Measurements from ENCODE around the gene HEYL.

HEYL gene

DNA sequence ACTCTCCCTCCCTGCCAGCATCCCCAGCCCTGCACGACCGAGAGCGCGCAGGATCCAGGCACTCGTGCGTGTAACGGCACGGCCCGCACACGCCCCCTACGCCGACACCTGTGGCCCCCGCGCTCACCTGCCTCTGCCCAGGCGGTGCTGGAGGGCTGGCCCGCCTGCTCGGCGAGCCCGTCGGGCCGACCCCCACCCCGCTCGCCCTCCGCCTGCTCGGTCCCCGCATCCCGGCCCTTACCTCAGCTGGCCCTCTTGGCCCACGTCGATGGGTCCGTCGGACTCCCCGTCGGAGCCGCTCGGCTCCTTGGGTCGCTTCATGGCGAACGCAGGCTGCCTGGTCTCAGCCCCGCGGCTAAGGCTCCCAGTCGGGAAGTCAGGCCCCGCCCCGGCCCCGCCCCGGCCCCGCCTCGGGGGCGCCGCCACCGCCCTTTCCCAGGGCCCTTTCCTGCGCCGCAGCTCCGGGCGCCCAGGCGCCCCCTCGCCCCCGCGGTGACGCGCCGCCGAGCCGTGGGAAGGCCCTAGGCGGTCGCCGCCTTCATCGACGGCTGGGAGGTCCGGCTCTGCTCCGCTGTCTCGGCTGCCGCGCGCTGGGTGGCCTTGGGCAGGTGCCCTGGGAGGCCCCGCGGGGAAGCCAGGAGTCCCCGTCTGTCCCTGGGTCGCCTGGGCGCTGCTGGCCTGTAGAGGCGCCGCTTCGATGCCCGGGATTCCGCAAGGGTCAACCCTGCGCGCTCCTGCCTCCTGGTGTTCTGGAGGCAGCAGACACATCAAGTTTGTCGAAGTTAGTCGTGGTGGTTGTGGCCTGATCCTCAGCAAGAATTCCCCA, at the start of gene HEYL:
HEYL (minus strand) TSS at position 339 of the 826 bp plus-strand sequence; CDS start at position 321, 18 bp downstream.
- peak; percentile 88 for DNase-seq

DNA sequence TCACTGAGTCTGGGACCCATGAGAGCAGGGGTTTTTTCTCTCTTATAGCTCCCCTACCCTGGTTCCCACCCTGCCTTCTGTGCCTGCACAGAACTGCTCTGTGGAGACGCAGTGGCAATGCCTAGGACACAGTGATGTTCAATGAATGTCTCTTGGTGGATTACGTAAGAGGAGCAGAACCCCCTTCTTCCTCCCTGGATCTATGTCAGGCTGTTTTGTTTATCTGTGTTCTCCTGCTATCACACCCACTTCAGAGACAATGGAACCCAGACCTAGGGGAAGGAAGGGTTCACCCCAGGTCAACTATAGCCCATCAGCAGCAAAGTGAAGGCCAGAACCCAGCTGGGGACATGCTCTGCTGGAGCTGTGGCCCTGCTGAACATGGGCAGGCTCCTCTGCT, 49.8 kb upstream of the HEYL start:
- DNase-seq: no peak

DNA sequence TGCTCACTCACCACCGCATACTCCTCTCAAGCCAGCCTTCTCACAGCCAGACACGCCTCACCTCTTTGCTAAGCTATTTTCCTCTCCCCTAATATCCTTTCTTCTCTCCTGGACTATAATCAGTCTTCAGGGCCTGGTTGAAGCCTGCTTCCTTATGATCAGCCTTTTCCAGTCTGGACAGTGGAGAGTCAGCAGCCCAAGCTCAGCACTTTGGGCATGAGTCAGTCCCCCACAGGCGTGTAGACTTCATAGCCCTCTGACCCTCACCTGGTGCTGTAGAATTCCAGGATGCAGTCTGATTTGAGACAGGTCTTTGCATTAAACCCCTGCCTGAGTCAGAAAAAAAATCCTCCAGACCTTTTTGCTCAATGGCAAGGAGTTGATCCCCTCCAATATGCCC, 49.3 kb upstream of the HEYL start:
- peak; percentile 85 for DNase-seq

DNA sequence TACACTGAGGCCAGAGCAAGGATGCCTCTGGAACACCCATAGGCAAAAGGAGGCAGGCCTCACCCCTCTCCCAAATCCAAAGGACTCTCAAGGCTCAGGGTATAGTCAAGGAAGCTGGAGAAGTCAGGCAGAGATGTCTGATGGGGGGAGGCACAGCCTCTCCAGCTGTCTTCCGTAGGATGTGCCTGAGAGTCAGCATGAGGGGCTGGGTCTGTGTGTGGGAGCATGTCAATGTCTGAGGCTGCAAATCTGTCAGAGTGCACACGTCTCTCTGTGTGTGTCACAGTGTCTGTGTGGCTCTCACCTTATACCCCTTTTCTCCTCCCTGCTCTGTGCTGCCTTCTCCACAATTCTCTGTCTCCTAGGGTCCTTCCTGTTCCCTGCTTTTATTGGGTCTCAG, 47.8 kb upstream of the HEYL start:
- no peak for DNase-seq

- DNase-seq: no peak
Measured at GRCh38 chr1:39685071-39685470, 45.6 kb upstream of the HEYL start.

DNA sequence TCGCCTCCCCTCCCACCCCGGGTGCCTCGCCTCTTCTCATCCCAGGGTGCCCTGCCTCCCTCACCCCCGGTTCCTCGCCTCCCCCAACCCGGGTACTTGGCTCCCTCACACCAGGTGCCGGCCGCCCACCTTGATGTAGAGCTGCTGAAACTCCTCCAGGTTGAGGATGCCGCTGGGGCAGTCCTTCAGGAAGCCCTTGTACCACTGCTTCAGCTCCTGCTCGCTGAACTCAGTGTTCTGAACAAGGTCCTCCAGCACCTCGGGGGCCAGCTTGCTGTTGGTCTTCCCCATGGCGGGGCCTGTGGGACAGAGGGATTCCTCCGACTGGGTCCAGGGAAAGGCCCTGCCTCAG, 44.8 kb upstream of the HEYL start:
- no peak for DNase-seq

- DNase-seq: no peak
Measured at GRCh38 chr1:39683591-39684312, 44.3 kb upstream of the HEYL start.

GRCh38 chr1:39681999-39682398, 42.6 kb upstream of the HEYL start:
- no peak for DNase-seq

DNA sequence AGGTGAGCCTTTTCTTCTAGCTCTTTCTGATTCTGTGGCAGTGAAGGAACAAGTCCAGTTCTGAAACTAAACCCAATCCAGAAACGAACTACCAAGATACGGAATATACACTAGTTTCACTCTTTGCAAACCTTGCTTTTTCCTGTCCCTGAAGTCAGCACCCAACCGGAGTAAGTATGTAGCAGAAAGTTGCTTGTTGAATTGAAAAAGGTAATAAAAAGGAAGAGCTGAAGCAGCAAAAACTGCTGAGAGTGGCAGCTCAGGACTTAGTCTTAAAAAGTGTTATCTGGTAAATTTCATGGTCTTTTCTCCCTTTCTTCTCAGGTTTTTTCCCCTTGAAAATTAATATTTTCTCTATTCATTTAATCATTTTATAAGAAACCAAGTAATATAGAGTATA, 41.9 kb upstream of the HEYL start:
- no peak for DNase-seq

DNA sequence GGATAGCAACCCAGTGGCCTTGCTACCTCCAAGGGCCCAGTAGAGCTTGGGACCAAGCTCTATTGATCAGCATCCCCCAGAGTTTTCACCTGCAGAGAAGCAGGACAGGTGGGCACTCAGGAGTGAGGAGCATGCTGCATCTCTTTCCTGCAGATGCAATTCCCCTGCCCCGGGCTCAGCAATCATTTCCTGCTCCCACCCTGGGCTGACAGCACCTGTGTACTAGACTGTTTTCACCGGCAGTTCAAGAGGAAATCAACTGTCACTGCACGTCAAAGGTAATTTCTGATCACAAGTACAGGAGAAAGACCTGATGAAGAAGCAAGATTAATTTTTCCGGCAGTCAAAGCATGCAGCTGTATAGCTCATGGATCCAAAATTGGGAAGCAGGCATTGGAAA, 41.3 kb upstream of the HEYL start:
- DNase-seq: no peak

DNA sequence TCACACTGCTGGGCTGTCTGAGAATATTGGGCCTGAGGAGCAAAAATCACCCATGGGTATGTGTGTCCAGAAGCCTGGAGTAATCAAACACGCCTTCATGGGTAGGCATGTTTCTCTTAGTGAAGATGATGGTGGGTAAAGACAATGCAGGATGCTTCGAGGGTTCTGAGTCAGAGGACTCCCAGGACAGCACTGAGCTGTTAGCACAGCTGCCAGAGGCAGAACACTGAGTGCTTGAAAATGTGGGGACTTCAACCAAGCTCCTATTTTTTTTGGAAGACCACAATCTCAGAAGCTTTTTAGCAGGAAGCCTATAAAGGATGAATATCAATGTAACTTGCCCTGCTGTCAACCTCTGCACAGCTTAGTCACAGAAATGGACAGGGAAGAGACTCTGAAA, 40.4 kb upstream of the HEYL start:
- no peak for DNase-seq

GRCh38 chr1:39678889-39679288, 39.4 kb upstream of the HEYL start:
- no peak for DNase-seq

- DNase-seq: no peak
Measured at GRCh38 chr1:39677645-39678044, 38.2 kb upstream of the HEYL start.

- DNase-seq: no peak
Measured at GRCh38 chr1:39676948-39677548, 37.6 kb upstream of the HEYL start.

DNA sequence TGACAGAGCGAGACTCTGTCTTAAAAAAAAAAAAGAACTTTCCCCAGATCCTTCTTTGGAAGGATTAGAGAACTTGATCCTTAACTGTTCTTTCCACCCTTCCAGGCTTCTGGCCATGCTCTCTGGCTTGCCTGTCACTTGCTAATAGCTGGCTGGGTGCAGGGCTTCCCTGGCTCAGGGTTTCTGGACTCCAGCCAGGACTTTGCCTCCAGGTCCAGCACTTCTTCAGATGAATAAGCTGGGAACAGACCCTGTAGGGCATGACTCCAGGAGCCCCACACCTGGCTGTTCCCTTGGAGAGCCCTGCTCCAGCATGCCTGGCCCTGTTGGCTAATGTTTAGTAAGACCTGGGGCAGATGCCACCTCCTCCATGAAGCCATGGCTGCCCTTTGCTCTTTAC, 35.8 kb upstream of the HEYL start:
- DNase-seq: no peak

DNA sequence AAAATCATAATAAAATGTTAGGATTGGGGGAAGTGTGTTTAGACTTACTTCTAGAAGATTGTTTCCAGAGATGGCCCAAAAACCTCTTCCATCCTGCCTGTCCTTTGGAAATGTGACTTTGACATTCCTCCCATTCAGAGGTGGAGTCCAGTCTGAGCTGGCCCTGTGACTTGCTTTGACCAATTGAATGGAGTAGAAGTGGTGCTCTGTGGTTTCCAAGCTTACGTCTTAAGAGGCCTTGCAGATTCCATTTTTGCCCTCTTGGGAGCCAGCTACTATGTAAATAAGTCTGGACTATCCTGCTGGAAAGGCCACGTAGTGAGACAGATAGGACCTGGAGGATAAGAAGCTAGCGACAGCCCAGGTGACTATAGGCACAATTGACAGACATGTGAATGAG, 33.8 kb upstream of the HEYL start:
- no peak for DNase-seq

GRCh38 chr1:39672551-39672947, 33.1 kb upstream of the HEYL start:
- peak; percentile 63 for DNase-seq

DNA sequence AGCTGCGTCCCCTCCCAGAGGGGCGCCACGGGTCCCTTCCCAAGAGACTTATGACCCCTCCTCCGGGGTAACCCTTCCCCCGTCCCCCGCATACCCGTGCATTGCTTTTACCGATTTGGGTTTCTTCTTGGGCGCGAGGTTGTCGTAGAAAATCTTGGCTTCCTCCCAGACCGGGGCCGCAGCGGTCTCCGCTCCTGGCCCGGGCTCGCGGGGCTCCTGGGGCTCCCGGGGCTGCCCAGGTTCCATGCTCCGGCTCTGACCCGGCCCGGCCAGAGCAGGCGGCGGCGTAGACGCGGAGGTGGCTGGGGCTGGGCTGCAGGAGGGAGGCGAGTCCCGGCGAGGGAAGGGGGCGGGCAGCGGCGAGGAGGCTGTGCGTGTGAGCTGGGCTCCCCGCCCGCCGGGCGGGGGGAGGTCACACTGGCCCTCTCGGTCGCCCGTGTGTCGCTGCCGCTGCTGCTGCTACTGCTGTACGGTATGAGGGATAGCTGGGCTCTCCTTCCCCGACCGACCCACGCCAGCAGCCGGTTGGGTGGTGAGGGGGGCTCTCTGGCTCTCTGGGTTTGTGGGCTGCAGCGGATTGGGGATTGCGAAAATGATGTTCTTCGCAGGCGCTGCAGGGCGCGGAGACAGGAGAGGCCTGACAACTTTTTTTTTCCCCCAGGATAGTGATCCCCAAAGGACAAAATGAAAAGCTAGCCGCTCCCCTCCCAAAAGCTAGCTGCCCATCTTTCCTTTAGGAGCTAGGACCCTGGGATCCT, 32.5 kb upstream of the HEYL start, which contains the start of gene NT5C1A:
NT5C1A (minus strand) TSS at position 315 of the 758 bp plus-strand sequence; CDS start at position 246, 69 bp downstream.
- DNase-seq: peak; percentile 68

GRCh38 chr1:39671433-39671792, 32.0 kb upstream of the HEYL start:
- DNase-seq: no peak

- DNase-seq: no peak
Measured at GRCh38 chr1:39670689-39671088, 31.2 kb upstream of the HEYL start.

- DNase-seq: no peak
Measured at GRCh38 chr1:39668894-39669293, 29.5 kb upstream of the HEYL start.

DNA sequence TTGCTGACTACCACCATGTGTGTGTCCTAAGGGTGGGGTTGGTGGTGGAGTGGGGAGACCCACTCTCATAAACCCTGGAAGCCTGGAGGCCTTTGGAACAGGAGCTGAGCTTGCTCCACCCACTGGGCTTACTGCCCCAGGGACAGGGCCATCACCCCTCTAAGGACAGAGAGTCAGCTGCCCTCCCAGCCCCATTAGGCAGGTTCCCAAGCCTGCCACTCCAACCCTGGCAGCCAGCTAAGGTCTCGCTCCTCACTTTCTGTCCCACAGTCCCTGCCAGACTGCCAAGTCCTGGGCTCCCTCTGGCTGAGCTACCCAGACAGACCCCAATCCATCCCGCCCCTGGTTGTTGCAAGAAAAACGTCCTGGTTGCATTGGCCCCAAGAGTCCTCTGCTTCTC, 28.7 kb upstream of the HEYL start:
- no peak for DNase-seq

DNA sequence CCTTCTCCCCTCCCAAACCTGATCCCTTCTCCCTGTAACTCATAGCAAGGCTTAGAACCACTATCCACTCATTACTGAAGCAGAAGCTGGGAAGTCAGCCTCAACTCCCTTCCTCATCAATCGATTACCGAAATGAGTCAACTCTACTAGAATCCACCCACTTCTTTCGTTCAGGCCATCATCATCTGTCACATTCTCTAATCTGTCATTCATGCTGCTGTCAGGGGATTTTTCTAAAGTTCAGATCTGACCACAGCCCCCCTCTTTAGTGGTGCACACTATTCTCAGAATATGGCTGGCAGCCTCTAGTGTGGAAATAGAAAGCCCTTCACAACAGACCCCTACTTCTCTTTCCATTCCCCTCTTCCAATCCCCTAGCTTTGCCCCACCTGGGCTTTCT, 27.3 kb upstream of the HEYL start:
- DNase-seq: no peak
